Stimulated activated naive CD4-positive, alpha-beta T cell treated with Interleukin-2 at 50 U/mL for 16 hours (primary cell): ENCODE data around the gene VENTX.

Experiments used
- DNase-seq: peaks from one replicate; lab custom pipeline; 2025; lab: John Stamatoyannopoulos, UW

The VENTX gene

GRCh38 chr10:133201948-133202725 is 35.5 kb upstream of the VENTX start:
- no peak for DNase-seq

GRCh38 chr10:133202778-133203651 is 34.6 kb upstream of the VENTX start:
- DNase-seq: no peak

- no peak for DNase-seq
These were observed 33.9 kb upstream of the VENTX start for GRCh38 chr10:133203652-133204195.

DNA sequence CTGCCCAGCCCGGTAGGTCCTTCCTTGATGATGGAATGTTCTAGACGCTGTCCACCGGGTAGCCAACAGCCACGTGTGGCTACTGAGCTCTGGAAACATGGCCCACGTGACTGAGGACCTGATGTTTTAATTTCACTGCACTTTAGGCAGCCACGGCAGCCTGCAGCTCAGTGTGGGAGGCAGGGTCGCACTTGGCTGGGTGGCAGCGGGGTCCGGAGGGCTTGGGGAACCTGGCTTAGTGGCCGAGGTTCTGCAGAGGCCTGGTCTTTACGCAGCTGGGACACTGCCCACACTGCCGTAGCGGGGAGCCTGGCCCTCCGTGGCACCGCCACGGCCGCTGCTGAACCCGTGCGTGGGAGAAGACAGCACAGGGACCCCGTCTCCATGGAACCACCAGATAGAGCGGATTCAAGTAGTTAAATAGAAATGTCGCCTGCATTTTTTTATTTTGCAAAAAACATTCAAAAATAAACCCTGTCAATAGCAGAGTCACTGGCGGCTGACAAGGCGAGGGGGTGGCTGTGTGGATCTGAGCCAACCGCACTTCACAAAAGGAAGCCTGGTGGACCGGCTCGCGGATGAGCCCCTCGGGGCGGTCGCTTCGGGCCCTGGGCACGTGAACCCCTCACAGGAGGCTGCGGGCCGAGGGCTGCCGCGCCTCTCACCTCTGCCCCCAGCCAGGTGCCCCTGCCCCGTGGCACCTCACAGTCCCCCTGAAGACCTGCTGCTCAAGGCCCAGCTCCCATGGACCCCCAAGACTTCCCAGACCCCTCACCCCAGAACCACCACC is 33.2 kb upstream of the VENTX start:
- no peak for DNase-seq

- DNase-seq: no peak
These were observed 32.5 kb upstream of the VENTX start for GRCh38 chr10:133205146-133205545.

GRCh38 chr10:133206356-133207040 is 31.2 kb upstream of the VENTX start:
- DNase-seq: no peak

- DNase-seq: no peak
These were observed 30.5 kb upstream of the VENTX start for GRCh38 chr10:133207041-133207600.

GRCh38 chr10:133207627-133208026 is 30.0 kb upstream of the VENTX start:
- DNase-seq: no peak

- DNase-seq: no peak
These were observed 29.2 kb upstream of the VENTX start for GRCh38 chr10:133208466-133208865.

GRCh38 chr10:133209117-133209516 is 28.5 kb upstream of the VENTX start:
- DNase-seq: no peak

DNA sequence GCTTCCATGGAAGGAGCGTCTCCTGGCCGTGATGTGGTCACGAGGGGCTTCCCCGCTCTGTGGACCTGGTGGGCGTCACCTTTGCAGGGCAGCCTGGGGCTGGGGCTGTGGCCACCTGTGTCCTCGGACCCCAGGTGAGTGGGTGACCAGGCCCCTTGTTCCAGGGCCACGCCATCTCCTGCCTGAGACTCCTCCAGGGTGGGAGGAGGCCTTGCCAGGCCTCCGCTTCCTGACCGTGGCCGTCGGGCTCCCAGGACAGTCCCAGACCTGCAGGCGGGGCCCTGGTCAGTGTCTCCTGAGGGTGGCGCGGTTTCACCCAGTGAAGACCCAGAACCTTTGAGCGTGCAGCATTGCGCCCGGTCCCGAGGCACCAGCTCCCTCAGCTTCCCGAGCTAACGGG is 28.0 kb upstream of the VENTX start:
- DNase-seq: no peak

DNA sequence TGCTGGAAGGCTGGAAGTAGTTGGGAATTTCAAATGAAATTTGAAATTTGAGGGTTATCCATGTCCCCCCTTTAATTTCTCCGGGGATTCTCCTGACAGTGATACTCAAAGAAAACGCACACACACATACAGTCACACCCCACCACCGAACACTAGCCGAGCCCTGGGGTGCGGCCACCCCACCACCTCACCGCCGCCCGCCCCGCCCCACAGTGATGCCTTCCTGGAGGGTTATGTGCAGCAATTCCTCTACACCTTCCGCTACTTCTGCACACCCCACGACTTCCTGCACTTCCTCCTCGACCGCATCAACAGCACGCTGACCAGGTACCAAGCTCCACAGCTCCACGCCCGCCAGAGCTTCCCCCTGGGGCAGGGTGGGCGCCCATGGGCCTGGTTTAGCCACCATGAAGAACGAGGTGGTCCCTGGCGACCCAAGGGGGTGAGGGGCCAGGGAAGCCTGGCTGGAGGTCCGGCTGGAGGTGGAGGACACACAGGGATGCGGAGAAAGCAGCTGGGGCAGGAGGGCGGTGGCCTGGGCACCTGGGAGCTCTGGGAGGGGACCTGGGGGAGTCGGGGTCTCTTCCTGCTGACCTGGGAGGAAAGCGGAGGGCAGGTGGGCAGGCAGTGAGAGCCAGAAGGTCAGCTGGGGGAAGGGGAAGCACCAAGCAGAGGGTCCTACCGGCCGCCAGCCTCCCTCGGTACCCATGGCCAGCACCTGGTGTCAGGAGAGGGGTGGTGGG is 27.1 kb upstream of the VENTX start:
- DNase-seq: no peak

DNA sequence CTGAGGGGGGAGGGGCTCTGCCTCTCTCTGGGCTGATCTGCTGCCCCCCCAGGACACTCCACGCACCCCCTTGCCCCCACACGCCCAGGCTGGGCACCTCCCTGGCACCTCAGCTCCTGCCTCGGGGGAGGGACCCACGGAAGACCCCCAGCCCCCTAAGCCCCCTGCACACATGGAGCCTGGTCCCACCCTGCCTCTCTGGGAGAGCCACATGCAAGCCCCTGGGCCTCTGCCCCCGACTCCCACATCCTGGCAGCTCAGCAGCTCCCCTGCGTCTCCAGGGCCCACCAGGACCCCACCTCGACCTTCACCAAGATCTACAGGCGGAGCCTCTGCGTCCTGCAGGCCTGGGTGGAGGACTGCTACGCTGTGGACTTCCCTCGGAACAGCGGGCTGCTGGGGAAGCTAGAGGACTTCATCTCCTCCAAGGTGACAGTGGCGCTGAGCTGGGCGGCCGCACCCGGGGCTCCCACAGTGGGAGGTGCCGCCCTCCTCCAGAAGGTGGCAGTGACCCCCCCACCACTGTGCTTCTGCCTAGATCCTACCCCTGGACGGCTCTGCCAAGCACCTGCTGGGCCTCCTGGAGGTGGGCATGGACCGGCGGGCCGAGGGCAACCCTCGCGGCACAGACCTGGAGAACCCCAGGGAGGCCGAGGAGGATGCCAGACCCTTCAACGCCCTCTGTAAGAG is 26.4 kb upstream of the VENTX start:
- no peak for DNase-seq

DNA sequence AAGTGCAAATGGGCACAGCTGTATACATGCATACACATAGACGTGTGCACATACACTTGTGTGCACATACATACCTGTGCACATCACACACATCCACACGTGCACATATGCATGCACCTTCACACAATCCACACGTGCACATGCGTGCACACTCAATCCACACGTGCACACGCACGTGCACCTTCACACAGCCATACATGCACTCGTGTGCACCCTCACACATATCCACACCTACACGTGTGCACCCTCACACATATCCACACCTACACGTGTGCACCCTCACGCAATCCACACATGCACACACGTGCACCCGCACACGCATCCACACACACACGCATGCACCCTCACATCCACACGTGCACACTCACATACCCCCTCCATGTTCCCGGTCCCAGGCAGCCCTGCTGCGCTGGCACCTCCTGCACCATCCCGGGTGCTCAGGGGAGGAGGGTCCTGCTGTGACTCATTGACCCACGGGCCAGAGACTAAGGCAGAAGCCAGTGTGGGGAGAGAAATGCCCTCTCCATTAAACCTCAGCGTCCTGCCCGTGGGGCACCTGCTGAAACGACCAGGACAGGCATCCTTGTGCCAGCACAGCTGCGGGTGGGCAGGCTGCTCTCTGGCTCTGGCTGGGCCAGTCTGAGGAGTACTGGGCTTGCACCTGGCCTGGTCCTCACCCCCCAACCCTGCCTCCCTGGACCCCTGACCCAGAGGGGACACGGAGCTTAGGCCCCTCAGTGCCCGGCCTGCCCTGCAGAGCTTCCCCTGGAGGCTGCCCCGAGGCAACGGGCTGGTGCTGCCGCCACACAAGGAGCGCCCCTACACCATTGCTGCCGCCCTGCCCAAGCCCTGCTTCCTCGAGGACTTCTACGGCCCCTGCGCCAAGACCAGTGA is 25.4 kb upstream of the VENTX start:
- DNase-seq: no peak

GRCh38 chr10:133212853-133213494 is 24.7 kb upstream of the VENTX start:
- DNase-seq: no peak

- no peak for DNase-seq
These were observed 23.8 kb upstream of the VENTX start for GRCh38 chr10:133213641-133214467.
